Activated naive CD4-positive, alpha-beta T cell treated with anti-CD3 and anti-CD28 coated beads, Interleukin-2, amount 50 U/mL, for 72 hours (primary cell): Measurements from ENCODE around the gene MANBA. TPM values are rescaled to one million over a fixed set of nuclear protein-coding genes. Genes with fewer than 3 reads are reported as not detected.

Experiments
- ATAC-seq, 2 donors: fragments of 150-1000 bp; cut with Tn5 transposase; 2 replicates each; pipeline ENCODE4 v1.10.0; 2021; ENCODE audit warnings: mild to moderate bottlenecking in 2 of 2, moderate library complexity in 2 of 2
- DNase-seq, 2 donors: peaks; one replicate each; pipeline ENCODE4 v3.0.0; 2021 to 2022; ENCODE audit warnings: low spot score in 2 of 2
- H3K27ac Mint-ChIP-seq, 2 donors: one replicate each; pipeline ENCODE4 v1.8.0; 2022; ENCODE audit warnings: mild to moderate bottlenecking in 2 of 2, mixed read lengths in 2 of 2
- H3K36me3 Mint-ChIP-seq, 2 donors: one replicate each; pipeline ENCODE4 v1.8.0; 2022; ENCODE audit warnings: mixed read lengths in 2 of 2
- H3K9me3 Mint-ChIP-seq, 2 donors: one replicate each; pipeline ENCODE4 v1.8.0; 2022; ENCODE audit warnings: mixed read lengths in 2 of 2
- total RNA-seq, 2 donors: library from RNA; stranded (reverse); gene quantifications; one replicate each; pipeline ENCODE4 v1.2.3, GENCODE V29; 2022

Gene MANBA
- total RNA-seq, 2 donors from 2014 or later: 12.3 to 20.6 TPM

GRCh38 chr4:102675141-102675540 is 85.6 kb downstream of the MANBA start:
- Mint-ChIP-seq H3K27ac (no peak overlapping the region), H3K9me3 (no peaks in the 10 kb centered on the region), H3K36me3 (no peaks in the 10 kb centered on the region)
- DNase-seq (no peak), ATAC-seq (no peak)

GRCh38 chr4:102667001-102667400 is 93.8 kb downstream of the MANBA start:
- no peaks in the 10 kb centered on the region for H3K9me3 Mint-ChIP-seq
- ATAC-seq (no peak), DNase-seq (no peak)
- no peak overlapping the region for H3K27ac Mint-ChIP-seq
- H3K36me3 Mint-ChIP-seq: no peaks in the 10 kb centered on the region

GRCh38 chr4:102665527-102665926 is 95.2 kb downstream of the MANBA start:
- ATAC-seq (no peak), DNase-seq (no peak)
- H3K36me3 Mint-ChIP-seq: no peaks in the 10 kb centered on the region
- H3K9me3 Mint-ChIP-seq: no peaks in the 10 kb centered on the region
- no peak overlapping the region for H3K27ac Mint-ChIP-seq

GRCh38 chr4:102663073-102663472 is 97.7 kb downstream of the MANBA start:
- DNase-seq (no peak), ATAC-seq (no peak)
- no peak overlapping the region for H3K27ac Mint-ChIP-seq
- no peaks in the 10 kb centered on the region for H3K9me3 Mint-ChIP-seq
- no peaks in the 10 kb centered on the region for H3K36me3 Mint-ChIP-seq

GRCh38 chr4:102657206-102657605 is 103.6 kb downstream of the MANBA start:
- DNase-seq (no peak), ATAC-seq (no peak)
- H3K36me3 Mint-ChIP-seq: no peaks in the 10 kb centered on the region
- H3K27ac Mint-ChIP-seq: no peak overlapping the region
- no peaks in the 10 kb centered on the region for H3K9me3 Mint-ChIP-seq

GRCh38 chr4:102647117-102647516 is 113.7 kb downstream of the MANBA start:
- Mint-ChIP-seq H3K27ac (no peak overlapping the region), H3K36me3 (peaks cover 11 to 16% of the 10 kb centered on the region in 2 donors), H3K9me3 (no peaks in the 10 kb centered on the region)
- ATAC-seq: no peak
- DNase-seq: no peak

GRCh38 chr4:102642631-102643298 is 118.0 kb downstream of the MANBA start:
- no peak for ATAC-seq
- no peaks in the 10 kb centered on the region for H3K9me3 Mint-ChIP-seq
- H3K36me3 Mint-ChIP-seq: peaks cover 5 to 7% of the 10 kb centered on the region in 2 donors
- DNase-seq: no peak
- H3K27ac Mint-ChIP-seq: no peak overlapping the region

- no peak for DNase-seq
- peaks cover 5 to 7% of the 10 kb centered on the region in 2 donors for H3K36me3 Mint-ChIP-seq
- H3K27ac Mint-ChIP-seq: no peak overlapping the region
Measured at GRCh38 chr4:102641793-102642192, 119.0 kb downstream of the MANBA start.

GRCh38 chr4:102640669-102641068 is 120.1 kb downstream of the MANBA start:
- DNase-seq (no peak), ATAC-seq (no peak)
- no peaks in the 10 kb centered on the region for H3K9me3 Mint-ChIP-seq
- H3K36me3 Mint-ChIP-seq: peaks cover 0 to 7% of the 10 kb centered on the region in 2 donors
- peak overlapping the region in 1 of 2 donors; percentile 3 for H3K27ac Mint-ChIP-seq

More at GRCh38 chr4:102641793-102642192, 119.0 kb downstream of the MANBA start:
- H3K9me3 Mint-ChIP-seq: no peaks in the 10 kb centered on the region
- no peak for ATAC-seq

- ATAC-seq (peak in 1 of 2 donors; percentile 60), DNase-seq (no peak)
- Mint-ChIP-seq H3K9me3 (no peaks in the 10 kb centered on the region), H3K36me3 (peaks cover 0 to 7% of the 10 kb centered on the region in 2 donors), H3K27ac (peak overlapping the region in 1 of 2 donors; percentile 60)
Measured at GRCh38 chr4:102639598-102639997, 121.2 kb downstream of the MANBA start.

GRCh38 chr4:102638621-102639020 is 122.1 kb downstream of the MANBA start:
- Mint-ChIP-seq H3K27ac (no peak overlapping the region), H3K36me3 (peaks cover 0 to 7% of the 10 kb centered on the region in 2 donors), H3K9me3 (no peaks in the 10 kb centered on the region)
- no peak for DNase-seq
- no peak for ATAC-seq

GRCh38 chr4:102637391-102637790 is 123.4 kb downstream of the MANBA start:
- Mint-ChIP-seq H3K9me3 (no peaks in the 10 kb centered on the region), H3K36me3 (peaks cover 0 to 7% of the 10 kb centered on the region in 2 donors), H3K27ac (no peak overlapping the region)
- no peak for ATAC-seq
- no peak for DNase-seq

GRCh38 chr4:102633100-102633499 is 127.7 kb downstream of the MANBA start:
- Mint-ChIP-seq H3K9me3 (no peaks in the 10 kb centered on the region), H3K27ac (no peak overlapping the region), H3K36me3 (peaks cover 0 to 7% of the 10 kb centered on the region in 2 donors)
- ATAC-seq (no peak), DNase-seq (no peak)

- no peaks in the 10 kb centered on the region for H3K9me3 Mint-ChIP-seq
- ATAC-seq: no peak
- DNase-seq: no peak
- peaks cover 0 to 7% of the 10 kb centered on the region in 2 donors for H3K36me3 Mint-ChIP-seq
- no peak overlapping the region for H3K27ac Mint-ChIP-seq
Measured at GRCh38 chr4:102632241-102633065, 128.3 kb downstream of the MANBA start.

GRCh38 chr4:102631616-102632015 is 129.2 kb downstream of the MANBA start:
- DNase-seq (no peak), ATAC-seq (no peak)
- Mint-ChIP-seq H3K27ac (no peak overlapping the region), H3K36me3 (peaks cover 0 to 7% of the 10 kb centered on the region in 2 donors), H3K9me3 (no peaks in the 10 kb centered on the region)

GRCh38 chr4:102629673-102630072 is 131.1 kb downstream of the MANBA start:
- DNase-seq (no peak), ATAC-seq (no peak)
- no peaks in the 10 kb centered on the region for H3K9me3 Mint-ChIP-seq
- H3K36me3 Mint-ChIP-seq: peaks cover 0 to 7% of the 10 kb centered on the region in 2 donors
- peak overlapping the region; percentile 5 to 6 for H3K27ac Mint-ChIP-seq

GRCh38 chr4:102627831-102628523 is 132.8 kb downstream of the MANBA start:
- ATAC-seq (peak; percentile 90), DNase-seq (no peak)
- Mint-ChIP-seq H3K36me3 (peaks cover 0 to 7% of the 10 kb centered on the region in 2 donors), H3K27ac (peak overlapping the region; percentile 64 to 70), H3K9me3 (no peaks in the 10 kb centered on the region)
